Spleen (tissue), 11 donors: ENCODE results near the gene MAST2. TPM values are rescaled to one million over a fixed set of nuclear protein-coding genes. Genes with fewer than 3 reads are reported as not detected.
A peak's percentile ranks its signal among the peaks of the same experiment; 100 is the strongest.

Source experiments
- DNase-seq: peaks from one replicate; pipeline ENCODE4 v3.0.0-alpha.2; 2020
- H3K27ac ChIP-seq, 8 donors: fragments of 200-600 bp; sonication (generic) in 7 of 8; 1 replicate in 4 of 8; 2 replicates in 4 of 8; pipeline versions ENCODE4 v1.5.0 to v1.8.0; 2016 to 2021; ENCODE audit warnings: inconsistent platforms in 4 of 8, mild to moderate bottlenecking in 4 of 8, moderate library complexity in 1 of 8
- H3K27me3 ChIP-seq, 7 donors: fragments of 200-600 bp; sonication (generic) in 6 of 7; replicated peaks in 1 of 7; 1 replicate in 4 of 7; 2 replicates in 3 of 7; pipeline versions ENCODE4 v1.5.0 to v1.8.0; 2016 to 2021; ENCODE audit warnings: inconsistent platforms in 3 of 7, mild to moderate bottlenecking in 1 of 7
- H3K36me3 ChIP-seq, 6 donors: fragments of 200-600 bp; sonication (generic) in 5 of 6; 1 replicate in 4 of 6; 2 replicates in 2 of 6; pipeline versions ENCODE4 v1.5.0 to v1.8.0; 2016 to 2021; ENCODE audit warnings: inconsistent platforms in 2 of 6
- H3K4me1 ChIP-seq, 6 donors: fragments of 200-600 bp; sonication (generic) in 5 of 6; 1 replicate in 3 of 6; 2 replicates in 3 of 6; pipeline versions ENCODE4 v1.5.0 to v1.8.0; 2016 to 2021; ENCODE audit warnings: inconsistent platforms in 3 of 6
- H3K4me3 ChIP-seq, 8 donors: fragments of 200-600 bp; sonication (generic) in 7 of 8; 1 replicate in 4 of 8; 2 replicates in 4 of 8; pipeline versions ENCODE4 v1.5.0 to v1.8.0; 2016 to 2021; ENCODE audit warnings: inconsistent platforms in 4 of 8, mild to moderate bottlenecking in 4 of 8, moderate library complexity in 2 of 8
- H3K9me3 ChIP-seq, 8 donors: fragments of 200-600 bp; sonication (generic) in 7 of 8; 1 replicate in 4 of 8; 2 replicates in 4 of 8; pipeline versions ENCODE4 v1.5.0 to v1.8.0; 2016 to 2021; ENCODE audit warnings: inconsistent platforms in 4 of 8
- CTCF ChIP-seq, 11 experiments: fragments of 200-600 bp in 7 of 11; fragments of 450-650 bp in 4 of 11; sonication (generic) in 4 of 11; IDR thresholded peaks in 8 of 11; conservative IDR thresholded peaks in 3 of 11; 1 replicate in 7 of 11; 2 replicates in 4 of 11; pipeline versions ENCODE4 v1.4.0 to v1.8.0; 2016 to 2021; ENCODE audit warnings: antibody characterized with exemption in 11 of 11, inconsistent platforms in 4 of 11, mild to moderate bottlenecking in 1 of 11
- POLR2A ChIP-seq, 3 donors: fragments of 450-650 bp; IDR thresholded peaks; one replicate each; pipeline ENCODE4 v1.5.1; 2017; ENCODE audit warnings: antibody characterized with exemption in 3 of 3, mild to moderate bottlenecking in 1 of 3
- POLR2AphosphoS5 ChIP-seq, 3 donors: sonication (generic); formaldehyde crosslinking; IDR thresholded peaks; one replicate each; pipeline ENCODE4 v1.5.1; 2017; ENCODE audit warnings: antibody characterized with exemption in 3 of 3
- WGBS, 5 donors: extraction: QIAGEN DNeasy Blood & Tissue Kit in 3 of 5; methylation state at CpG; one replicate each; pipeline versions ENCODE4 v1.1.5 to v1.1.7; 2013 to 2018; 5-methylcytosine and 5-hydroxymethylcytosine counted together
- intact Hi-C: fragments of 100-400 bp; cut with DNase I; formaldehyde crosslinking; loops from one replicate; pipeline ENCODE4 v1.15.0; 2023; ENCODE audit warnings: low total_unique reads
- polyA plus RNA-seq, 3 donors: library from polyadenylated mRNA; stranded (reverse); fragments of 200-250 nt; gene quantifications; one replicate each; pipeline ENCODE4 v1.2.1, GENCODE V29; 2013
- total RNA-seq, 7 donors: library from RNA; depleted of rRNA in 3 of 7; stranded (reverse); fragments of >200 nt in 3 of 7; fragmentation: NEBNext Ultra II Directional in 4 of 7; extraction: Animal tissue kit (Norgen Biotek cat#: 25700) in 4 of 7; gene quantifications; one replicate each; pipeline versions ENCODE4 v1.1.0 to v1.2.1, GENCODE V29; 2016 to 2021
- donor health status: healthy with polysubstance abuse.
- donor health status: DM: no; HTN: no; CAD: no; lungs with moderate emphysema.
- donor health status: DM: no; HTN: no; CAD: no.
- donor health status: Bipolar disorder and iron deficiency.
- donor health status: healthy.
- donor health status: DM: no; HTN: no; CAD: no.
- donor health status: DM: yes; HTN: yes; CAD: no.

Gene MAST2
- total and polyA plus RNA-seq, 10 donors = 3.6 to 19.4 (median 12.9) TPM

GRCh38 chr1:46001081-46001785, 197.8 kb downstream of the MAST2 start:
- Histone ChIP-seq H3K9me3 (no peaks in the 10 kb centered on the region), H3K27me3 (no peaks in the 10 kb centered on the region), H3K4me1 (peaks cover 0 to 19% (median 3%) of the 10 kb centered on the region in 6 donors), H3K36me3 (peaks cover 0 to 47% (median 0%) of the 10 kb centered on the region in 6 donors), H3K4me3 (no peak overlapping the region), H3K27ac (no peak overlapping the region)
- whole genome bisulfite sequencing, 5 donors = 86 to 93% (median 88%) methylated on average over 3 of the region's 3 CpGs
- no peak for TF ChIP-seq CTCF (IDR thresholded peaks at IDR 0.05 in 8 of 11, conservative IDR thresholded peaks at IDR 0.05 in 3 of 11)
- TF ChIP-seq POLR2AphosphoS5 (IDR thresholded peaks at IDR 0.05) = no peak
- no peak for TF ChIP-seq POLR2A (IDR thresholded peaks at IDR 0.05)
- intact Hi-C loops = no loop called here
- DNase-seq = no peak

GRCh38 chr1:46002551-46003150, 199.2 kb downstream of the MAST2 start:
- no peaks in the 10 kb centered on the region for H3K9me3 ChIP-seq
- H3K4me1 ChIP-seq = peaks cover 0 to 19% (median 3%) of the 10 kb centered on the region in 6 donors
- DNase-seq = no peak
- WGBS, 5 donors = 91 to 97% (median 91%) methylated on average over 3 of the region's 3 CpGs
- H3K4me3 ChIP-seq = no peak overlapping the region
- intact Hi-C loops = no loop called here
- TF ChIP-seq CTCF (IDR thresholded peaks at IDR 0.05 in 8 of 11, conservative IDR thresholded peaks at IDR 0.05 in 3 of 11) = no peak
- TF ChIP-seq POLR2AphosphoS5 (IDR thresholded peaks at IDR 0.05) = no peak
- no peak for TF ChIP-seq POLR2A (IDR thresholded peaks at IDR 0.05)
- no peaks in the 10 kb centered on the region for H3K27me3 ChIP-seq
- H3K36me3 ChIP-seq = peaks cover 0 to 61% (median 5%) of the 10 kb centered on the region in 6 donors
- peak overlapping the region in 1 of 8 donors; percentile 1 for H3K27ac ChIP-seq

- no peak for DNase-seq
Observed at GRCh38 chr1:46003315-46003714, 199.9 kb downstream of the MAST2 start.

More at GRCh38 chr1:46003315-46003714, 199.9 kb downstream of the MAST2 start:
- WGBS, 5 donors = 52 to 79% (median 74%) methylated on average over 5 of the region's 5 CpGs
- Histone ChIP-seq H3K27me3 (no peaks in the 10 kb centered on the region), H3K9me3 (no peaks in the 10 kb centered on the region), H3K4me1 (peaks cover 0 to 19% (median 3%) of the 10 kb centered on the region in 6 donors), H3K36me3 (peaks cover 0 to 63% (median 11%) of the 10 kb centered on the region in 6 donors), H3K4me3 (no peak overlapping the region), H3K27ac (peak overlapping the region in 1 of 8 donors; percentile 1)
- intact Hi-C loops = no loop called here
- TF ChIP-seq POLR2AphosphoS5 (IDR thresholded peaks at IDR 0.05) = peak in 1 of 3 donors; percentile 20
- no peak for TF ChIP-seq POLR2A (IDR thresholded peaks at IDR 0.05)
- no peak for TF ChIP-seq CTCF (IDR thresholded peaks at IDR 0.05 in 8 of 11, conservative IDR thresholded peaks at IDR 0.05 in 3 of 11)
